Activated T-cell treated with anti-CD3 and anti-CD28 coated beads, Interleukin-2, amount 50 U/mL, for 72 hours (primary cell): ENCODE data around the gene PIGZ. TPM values are rescaled to one million over a fixed set of nuclear protein-coding genes. Genes with fewer than 3 reads are reported as not detected.

Experiments used
- ATAC-seq, 2 donors: fragments of 150-1000 bp; cut with Tn5 transposase; replicated peaks in 1 of 2; 2 replicates each; pipeline ENCODE4 v1.10.0; 2021; ENCODE audit warnings: moderate library complexity in 2 of 2, mild to moderate bottlenecking in 1 of 2
- DNase-seq, 2 donors: peaks; one replicate each; pipeline ENCODE4 v3.0.0; 2021 to 2022; ENCODE audit warnings: mixed read lengths in 1 of 2
- H3K27ac Mint-ChIP-seq: one replicate; pipeline ENCODE4 v1.8.0; 2022; ENCODE audit warnings: mild to moderate bottlenecking, moderate library complexity, mixed read lengths
- H3K27me3 Mint-ChIP-seq: one replicate; pipeline ENCODE4 v1.8.0; 2022; ENCODE audit warnings: low read depth, mixed read lengths
- H3K36me3 Mint-ChIP-seq, 2 donors: one replicate each; pipeline ENCODE4 v1.8.0; 2022; ENCODE audit warnings: mixed read lengths in 2 of 2, mild to moderate bottlenecking in 1 of 2; ENCODE audit not compliant: insufficient read depth in 2 of 2
- H3K4me1 Mint-ChIP-seq: one replicate; pipeline ENCODE4 v1.8.0; 2022; ENCODE audit warnings: low read depth, mixed read lengths
- H3K4me3 Mint-ChIP-seq, 2 donors: one replicate each; pipeline ENCODE4 v1.8.0; 2022; ENCODE audit warnings: mild to moderate bottlenecking in 2 of 2, mixed read lengths in 2 of 2, moderate library complexity in 2 of 2
- H3K9me3 Mint-ChIP-seq, 2 donors: one replicate each; pipeline ENCODE4 v1.8.0; 2022; ENCODE audit warnings: mixed read lengths in 2 of 2
- total RNA-seq, 2 donors: library from RNA; stranded (reverse); gene quantifications; one replicate each; pipeline ENCODE4 v1.2.3, GENCODE V29; 2022

Gene PIGZ
- total RNA-seq, 2 donors from 2014 or later = 1.1 to 1.7 TPM

GRCh38 chr3:197007296-197007940, 38.8 kb upstream of the PIGZ start:
- Mint-ChIP-seq H3K9me3 (no peaks in the 10 kb centered on the region), H3K36me3 (no peaks in the 10 kb centered on the region), H3K27me3 (peaks cover 10% of the 10 kb centered on the region), H3K4me3 (no peak overlapping the region), H3K27ac (no peak overlapping the region), H3K4me1 (peaks cover 14% of the 10 kb centered on the region)
- ATAC-seq (no peak), DNase-seq (no peak)

- Mint-ChIP-seq H3K27me3 (peaks cover 10% of the 10 kb centered on the region), H3K4me3 (no peak overlapping the region), H3K27ac (no peak overlapping the region), H3K36me3 (no peaks in the 10 kb centered on the region), H3K4me1 (peaks cover 14% of the 10 kb centered on the region), H3K9me3 (no peaks in the 10 kb centered on the region)
- no peak for ATAC-seq
- no peak for DNase-seq
These were observed 38.2 kb upstream of the PIGZ start for GRCh38 chr3:197006860-197007259.

GRCh38 chr3:197006446-197006845, 37.8 kb upstream of the PIGZ start:
- H3K4me3 Mint-ChIP-seq = no peak overlapping the region
- no peak overlapping the region for H3K27ac Mint-ChIP-seq
- no peaks in the 10 kb centered on the region for H3K36me3 Mint-ChIP-seq
- ATAC-seq (no peak), DNase-seq (no peak)
- peaks cover 10% of the 10 kb centered on the region for H3K27me3 Mint-ChIP-seq
- no peaks in the 10 kb centered on the region for H3K9me3 Mint-ChIP-seq
- peaks cover 14% of the 10 kb centered on the region for H3K4me1 Mint-ChIP-seq

GRCh38 chr3:197003461-197004385, 35.1 kb upstream of the PIGZ start:
- peak overlapping the region; percentile 57 for H3K27ac Mint-ChIP-seq
- peak; percentile 15 for ATAC-seq
- H3K9me3 Mint-ChIP-seq = no peaks in the 10 kb centered on the region
- H3K4me1 Mint-ChIP-seq = peaks cover 14% of the 10 kb centered on the region
- H3K4me3 Mint-ChIP-seq = peak overlapping the region; percentile 82 to 83
- peak; percentile 30 to 36 for DNase-seq
- H3K27me3 Mint-ChIP-seq = peaks cover 10% of the 10 kb centered on the region
- no peaks in the 10 kb centered on the region for H3K36me3 Mint-ChIP-seq

GRCh38 chr3:197002701-197003454, 34.2 kb upstream of the PIGZ start:
- peaks cover 10% of the 10 kb centered on the region for H3K27me3 Mint-ChIP-seq
- H3K4me1 Mint-ChIP-seq = peaks cover 14% of the 10 kb centered on the region
- H3K27ac Mint-ChIP-seq = no peak overlapping the region
- no peak overlapping the region for H3K4me3 Mint-ChIP-seq
- no peaks in the 10 kb centered on the region for H3K36me3 Mint-ChIP-seq
- peak; percentile 84 to 91 for DNase-seq
- no peaks in the 10 kb centered on the region for H3K9me3 Mint-ChIP-seq
- ATAC-seq = peak; percentile 88 to 89

- DNase-seq = no peak
- Mint-ChIP-seq H3K4me3 (peak overlapping the region; percentile 81 to 85), H3K36me3 (no peaks in the 10 kb centered on the region), H3K27me3 (peaks cover 10% of the 10 kb centered on the region), H3K27ac (peak overlapping the region; percentile 93), H3K9me3 (no peaks in the 10 kb centered on the region), H3K4me1 (peaks cover 14% of the 10 kb centered on the region)
- peak in 1 of 2 donors; percentile 1 for ATAC-seq
These were observed 33.5 kb upstream of the PIGZ start for GRCh38 chr3:197001972-197002700.

- ATAC-seq = no peak
- Mint-ChIP-seq H3K27me3 (peaks cover 10% of the 10 kb centered on the region), H3K9me3 (no peaks in the 10 kb centered on the region), H3K4me1 (peaks cover 14% of the 10 kb centered on the region), H3K36me3 (no peaks in the 10 kb centered on the region), H3K4me3 (peak overlapping the region; percentile 81 to 85), H3K27ac (peak overlapping the region; percentile 93)
- no peak for DNase-seq
These were observed 32.7 kb upstream of the PIGZ start for GRCh38 chr3:197001106-197001971.

- Mint-ChIP-seq H3K27ac (no peak overlapping the region), H3K9me3 (no peaks in the 10 kb centered on the region), H3K27me3 (peaks cover 9% of the 10 kb centered on the region), H3K36me3 (no peaks in the 10 kb centered on the region), H3K4me3 (no peak overlapping the region), H3K4me1 (peaks cover 14% of the 10 kb centered on the region)
- DNase-seq (no peak), ATAC-seq (no peak)
These were observed 31.6 kb upstream of the PIGZ start for GRCh38 chr3:197000211-197000610.

- Mint-ChIP-seq H3K9me3 (no peaks in the 10 kb centered on the region), H3K4me1 (peaks cover 5% of the 10 kb centered on the region), H3K27me3 (no peaks in the 10 kb centered on the region), H3K4me3 (no peak overlapping the region), H3K36me3 (no peaks in the 10 kb centered on the region), H3K27ac (no peak overlapping the region)
- ATAC-seq = no peak
- DNase-seq = no peak
These were observed 30.5 kb upstream of the PIGZ start for GRCh38 chr3:196998966-196999760.

GRCh38 chr3:196997311-196997710, 28.7 kb upstream of the PIGZ start:
- no peak overlapping the region for H3K4me3 Mint-ChIP-seq
- no peaks in the 10 kb centered on the region for H3K9me3 Mint-ChIP-seq
- ATAC-seq (no peak), DNase-seq (no peak)
- H3K36me3 Mint-ChIP-seq = no peaks in the 10 kb centered on the region
- H3K27ac Mint-ChIP-seq = no peak overlapping the region
- no peaks in the 10 kb centered on the region for H3K4me1 Mint-ChIP-seq
- no peaks in the 10 kb centered on the region for H3K27me3 Mint-ChIP-seq

- H3K27ac Mint-ChIP-seq = no peak overlapping the region
- no peaks in the 10 kb centered on the region for H3K27me3 Mint-ChIP-seq
- H3K4me3 Mint-ChIP-seq = no peak overlapping the region
- ATAC-seq (no peak), DNase-seq (no peak)
- no peaks in the 10 kb centered on the region for H3K4me1 Mint-ChIP-seq
- no peaks in the 10 kb centered on the region for H3K9me3 Mint-ChIP-seq
- no peaks in the 10 kb centered on the region for H3K36me3 Mint-ChIP-seq
These were observed 28.0 kb upstream of the PIGZ start for GRCh38 chr3:196996454-196997265.
